Measurements from ENCODE around the gene REEP1. TPM values are rescaled to one million over a fixed set of nuclear protein-coding genes. Genes with fewer than 3 reads are reported as not detected.

Gene REEP1
- total and polyA plus RNA-seq, 2 of the 8 experiments (the other 6 are each of a cell fraction or from before 2014, with no cell fraction given) = 0.74 to 1.5 TPM

DNA sequence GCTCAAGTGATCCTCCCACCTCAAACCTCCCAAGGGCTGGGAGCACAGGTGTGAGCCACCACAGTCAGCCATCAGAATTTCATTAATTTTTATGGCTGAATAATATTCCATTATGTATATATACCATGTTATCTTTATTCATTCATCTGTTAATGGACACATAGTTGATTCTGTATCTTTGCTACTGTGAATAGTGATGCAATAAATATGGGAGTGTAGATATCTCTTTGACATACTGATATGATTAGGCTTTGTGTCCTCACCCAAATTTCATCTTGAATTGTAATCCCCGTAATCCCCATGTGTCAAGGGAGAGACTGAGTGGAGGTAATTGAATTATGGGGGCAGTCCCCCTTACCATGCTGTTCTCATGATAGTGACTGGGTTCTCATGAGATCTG lies 38.2 kb upstream of the REEP1 start (continued):
- TF ChIP-seq, protein P1, sequence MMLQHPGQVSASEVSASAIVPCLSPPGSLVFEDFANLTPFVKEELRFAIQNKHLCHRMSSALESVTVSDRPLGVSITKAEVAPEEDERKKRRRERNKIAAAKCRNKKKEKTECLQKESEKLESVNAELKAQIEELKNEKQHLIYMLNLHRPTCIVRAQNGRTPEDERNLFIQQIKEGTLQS (IDR thresholded peaks at IDR 0.05; ENCODE audit: insufficient read depth, low read depth, low read length) = no peak
- TF ChIP-seq HDAC6 (IDR thresholded peaks at IDR 0.05; ENCODE audit: low read depth, low read length) (no peak), RBBP5 (IDR thresholded peaks at IDR 0.05; ENCODE audit: borderline replicate concordance, low read depth, low read length) (no peak)

Data from H1 (cell line).